ENCODE data around the gene TOX3. TPM values are rescaled to one million over a fixed set of nuclear protein-coding genes. Genes with fewer than 3 reads are reported as not detected.

TOX3 gene
- total and polyA plus RNA-seq, 4 donors = 1.6 to 5.3 (median 2.0) TPM

GRCh38 chr16:52463904-52464303 lies 83.0 kb downstream of the TOX3 start:
- Histone ChIP-seq H3K4me3 (no peak overlapping the region), H3K9me3 (ENCODE audit: control insufficient read depth in 4 of 4, insufficient read depth in 3 of 4, low read length in 3 of 4) (peaks cover 0 to 2% (median 0%) of the 10 kb centered on the region in 4 donors), H3K9ac (ENCODE audit: insufficient read depth in 1 of 2, low read length in 2 of 2) (no peak overlapping the region), H3K27me3 (ENCODE audit: control insufficient read depth in 3 of 3, insufficient read depth in 3 of 3, low read length in 2 of 3) (no peaks in the 10 kb centered on the region), H3K4me1 (ENCODE audit: control insufficient read depth in 5 of 5, insufficient read depth in 5 of 5, low read length in 5 of 5) (peaks cover 0 to 52% (median 0%) of the 10 kb centered on the region in 5 donors), H3K27ac (ENCODE audit: low read depth in 1 of 2, low read length in 1 of 2) (no peak overlapping the region), H3K36me3 (ENCODE audit: control insufficient read depth in 4 of 4, insufficient read depth in 4 of 4, low read length in 4 of 4) (no peaks in the 10 kb centered on the region)
- ATAC-seq (ENCODE audit: insufficient read depth, low FRiP score) (no peak), DNase-seq (no peak)
- TF ChIP-seq, protein P1, sequence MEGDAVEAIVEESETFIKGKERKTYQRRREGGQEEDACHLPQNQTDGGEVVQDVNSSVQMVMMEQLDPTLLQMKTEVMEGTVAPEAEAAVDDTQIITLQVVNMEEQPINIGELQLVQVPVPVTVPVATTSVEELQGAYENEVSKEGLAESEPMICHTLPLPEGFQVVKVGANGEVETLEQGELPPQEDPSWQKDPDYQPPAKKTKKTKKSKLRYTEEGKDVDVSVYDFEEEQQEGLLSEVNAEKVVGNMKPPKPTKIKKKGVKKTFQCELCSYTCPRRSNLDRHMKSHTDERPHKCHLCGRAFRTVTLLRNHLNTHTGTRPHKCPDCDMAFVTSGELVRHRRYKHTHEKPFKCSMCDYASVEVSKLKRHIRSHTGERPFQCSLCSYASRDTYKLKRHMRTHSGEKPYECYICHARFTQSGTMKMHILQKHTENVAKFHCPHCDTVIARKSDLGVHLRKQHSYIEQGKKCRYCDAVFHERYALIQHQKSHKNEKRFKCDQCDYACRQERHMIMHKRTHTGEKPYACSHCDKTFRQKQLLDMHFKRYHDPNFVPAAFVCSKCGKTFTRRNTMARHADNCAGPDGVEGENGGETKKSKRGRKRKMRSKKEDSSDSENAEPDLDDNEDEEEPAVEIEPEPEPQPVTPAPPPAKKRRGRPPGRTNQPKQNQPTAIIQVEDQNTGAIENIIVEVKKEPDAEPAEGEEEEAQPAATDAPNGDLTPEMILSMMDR (IDR thresholded peaks at IDR 0.05; ENCODE audit: control extremely low read depth, extremely low read depth) = no peak
- 84 to 95% methylated on average over 8 of the region's 8 CpGs for WGBS, 2 donors

DNA sequence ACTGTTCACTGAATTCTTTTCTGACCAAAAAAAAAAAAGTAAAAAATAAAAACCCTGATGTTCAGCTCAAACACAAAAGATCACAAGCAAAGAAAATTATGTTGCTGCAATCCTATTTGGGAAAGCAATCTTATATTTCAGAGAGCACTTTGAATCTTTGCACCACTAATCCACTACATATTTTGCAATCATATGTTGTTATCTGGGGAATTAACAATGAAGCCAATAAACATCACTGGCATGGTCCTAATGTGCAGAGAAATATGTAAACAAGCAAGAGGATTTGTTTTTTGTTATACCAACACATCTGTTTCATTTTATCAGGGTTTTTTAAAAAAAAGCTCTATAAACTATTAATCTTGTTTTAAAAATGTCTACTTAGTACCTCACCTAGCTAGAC lies 84.1 kb downstream of the TOX3 start:
- TF ChIP-seq, protein P1 (IDR thresholded peaks at IDR 0.05; ENCODE audit: control extremely low read depth, extremely low read depth) = no peak
- Histone ChIP-seq H3K9me3 (ENCODE audit: control insufficient read depth in 4 of 4, insufficient read depth in 3 of 4, low read length in 3 of 4) (peaks cover 0 to 2% (median 0%) of the 10 kb centered on the region in 4 donors), H3K27me3 (ENCODE audit: control insufficient read depth in 3 of 3, insufficient read depth in 3 of 3, low read length in 2 of 3) (no peaks in the 10 kb centered on the region), H3K9ac (ENCODE audit: insufficient read depth in 1 of 2, low read length in 2 of 2) (no peak overlapping the region), H3K27ac (ENCODE audit: low read depth in 1 of 2, low read length in 1 of 2) (no peak overlapping the region), H3K4me1 (ENCODE audit: control insufficient read depth in 5 of 5, insufficient read depth in 5 of 5, low read length in 5 of 5) (peaks cover 0 to 46% (median 0%) of the 10 kb centered on the region in 5 donors), H3K4me3 (no peak overlapping the region), H3K36me3 (ENCODE audit: control insufficient read depth in 4 of 4, insufficient read depth in 4 of 4, low read length in 4 of 4) (no peaks in the 10 kb centered on the region)
- ATAC-seq (ENCODE audit: insufficient read depth, low FRiP score) = no peak
- DNase-seq = peak in 2 of 3 donors; percentile 83 to 85

DNA sequence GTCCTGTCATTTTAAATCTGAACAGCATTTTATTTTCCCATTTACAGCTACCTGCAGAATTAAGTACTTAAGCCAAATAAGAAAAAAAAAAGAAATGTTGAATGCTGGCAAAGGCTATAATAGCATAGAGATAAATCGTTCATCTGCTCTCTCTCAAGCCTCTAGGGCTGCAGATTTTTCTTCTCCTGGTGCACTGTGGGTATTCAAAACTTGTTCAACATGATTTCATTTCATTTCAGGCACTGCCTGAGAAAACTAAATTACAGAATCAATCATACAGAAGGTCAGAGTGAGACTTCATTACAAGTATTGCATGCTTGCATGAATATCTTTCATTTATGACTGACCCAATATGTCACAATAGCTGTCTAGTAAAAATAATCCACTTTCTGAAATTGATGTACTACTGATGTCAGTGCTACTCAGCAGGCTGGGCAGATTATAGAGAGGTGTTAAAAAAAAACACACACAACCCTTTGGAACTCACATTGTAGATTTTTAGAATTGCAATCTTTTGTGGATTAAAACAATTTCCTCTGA lies 86.2 kb downstream of the TOX3 start:
- WGBS, 2 donors = 33 to 53% methylated on average over 1 of the region's 1 CpG
- Histone ChIP-seq H3K27ac (ENCODE audit: low read depth in 1 of 2, low read length in 1 of 2) (no peak overlapping the region), H3K36me3 (ENCODE audit: control insufficient read depth in 4 of 4, insufficient read depth in 4 of 4, low read length in 4 of 4) (no peaks in the 10 kb centered on the region), H3K9ac (ENCODE audit: insufficient read depth in 1 of 2, low read length in 2 of 2) (no peak overlapping the region), H3K27me3 (ENCODE audit: control insufficient read depth in 3 of 3, insufficient read depth in 3 of 3, low read length in 2 of 3) (no peaks in the 10 kb centered on the region), H3K4me1 (ENCODE audit: control insufficient read depth in 5 of 5, insufficient read depth in 5 of 5, low read length in 5 of 5) (peaks cover 0 to 26% (median 0%) of the 10 kb centered on the region in 5 donors), H3K9me3 (ENCODE audit: control insufficient read depth in 4 of 4, insufficient read depth in 3 of 4, low read length in 3 of 4) (peaks cover 0 to 2% (median 0%) of the 10 kb centered on the region in 4 donors), H3K4me3 (no peak overlapping the region)
- TF ChIP-seq, protein P1 (IDR thresholded peaks at IDR 0.05; ENCODE audit: control extremely low read depth, extremely low read depth) = no peak
- DNase-seq (no peak), ATAC-seq (ENCODE audit: insufficient read depth, low FRiP score) (no peak)

DNA sequence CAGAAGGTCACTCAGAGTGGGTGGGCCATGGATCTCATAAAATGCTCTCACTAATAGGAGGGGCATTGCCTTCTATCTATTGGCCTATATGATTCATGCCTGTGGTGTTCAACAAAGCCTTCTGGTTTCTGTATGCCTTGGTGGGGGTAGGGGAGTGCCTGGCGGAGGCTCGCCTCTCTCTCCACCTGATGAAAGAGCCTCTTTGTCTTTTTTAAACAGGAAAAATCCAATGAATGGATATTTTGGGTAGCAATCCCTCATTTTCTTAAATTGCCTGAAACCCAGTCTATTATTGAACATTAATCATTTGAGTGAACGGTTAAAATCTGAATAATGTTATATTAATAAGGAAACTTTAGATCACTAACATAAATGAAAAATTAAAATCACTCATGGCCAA lies 90.6 kb downstream of the TOX3 start:
- TF ChIP-seq, protein P1 (IDR thresholded peaks at IDR 0.05; ENCODE audit: control extremely low read depth, extremely low read depth) = no peak

More for the DNA sequence above, 90.6 kb downstream of the TOX3 start:
- Histone ChIP-seq H3K4me3 (no peak overlapping the region), H3K36me3 (ENCODE audit: control insufficient read depth in 4 of 4, insufficient read depth in 4 of 4, low read length in 4 of 4) (no peaks in the 10 kb centered on the region), H3K4me1 (ENCODE audit: control insufficient read depth in 5 of 5, insufficient read depth in 5 of 5, low read length in 5 of 5) (peaks cover 0 to 9% (median 0%) of the 10 kb centered on the region in 5 donors), H3K9ac (ENCODE audit: insufficient read depth in 1 of 2, low read length in 2 of 2) (no peak overlapping the region), H3K9me3 (ENCODE audit: control insufficient read depth in 4 of 4, insufficient read depth in 3 of 4, low read length in 3 of 4) (no peaks in the 10 kb centered on the region), H3K27ac (ENCODE audit: low read depth in 1 of 2, low read length in 1 of 2) (no peak overlapping the region), H3K27me3 (ENCODE audit: control insufficient read depth in 3 of 3, insufficient read depth in 3 of 3, low read length in 2 of 3) (no peaks in the 10 kb centered on the region)
- DNase-seq (no peak), ATAC-seq (ENCODE audit: insufficient read depth, low FRiP score) (no peak)
- 86 to 92% methylated on average over 3 of the region's 3 CpGs for WGBS, 2 donors

All from lung (tissue), 12 donors.